Measurements from ENCODE around the gene VIM.
"Not testable (repeated sequence)": the region's sequence is repeated elsewhere in the genome, so short reads cannot be mapped to it uniquely, and the experiment has no call there.

The VIM gene

DNA sequence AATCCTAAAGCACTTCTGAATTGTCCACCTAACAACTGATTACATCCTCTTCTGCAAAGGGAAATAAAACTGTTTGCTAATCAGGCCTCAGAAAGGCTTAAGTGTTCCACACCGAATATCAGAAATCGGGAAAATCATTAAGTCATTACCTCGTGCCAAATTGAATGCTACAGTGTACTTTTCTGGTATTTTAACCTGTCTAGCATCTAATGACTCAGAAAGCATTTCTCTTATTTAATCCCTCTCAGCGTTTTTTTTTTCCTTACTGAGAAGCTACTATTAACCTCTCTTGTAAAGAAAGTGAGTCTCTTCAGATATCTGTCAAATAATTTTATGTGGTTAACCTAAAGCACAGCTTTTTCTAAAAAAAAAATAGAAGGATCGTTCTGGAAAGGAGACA lies 28.6 kb downstream of the VIM start:
- no peak for DNase-seq (ENCODE audit: low read depth in 2 of 2)

DNA sequence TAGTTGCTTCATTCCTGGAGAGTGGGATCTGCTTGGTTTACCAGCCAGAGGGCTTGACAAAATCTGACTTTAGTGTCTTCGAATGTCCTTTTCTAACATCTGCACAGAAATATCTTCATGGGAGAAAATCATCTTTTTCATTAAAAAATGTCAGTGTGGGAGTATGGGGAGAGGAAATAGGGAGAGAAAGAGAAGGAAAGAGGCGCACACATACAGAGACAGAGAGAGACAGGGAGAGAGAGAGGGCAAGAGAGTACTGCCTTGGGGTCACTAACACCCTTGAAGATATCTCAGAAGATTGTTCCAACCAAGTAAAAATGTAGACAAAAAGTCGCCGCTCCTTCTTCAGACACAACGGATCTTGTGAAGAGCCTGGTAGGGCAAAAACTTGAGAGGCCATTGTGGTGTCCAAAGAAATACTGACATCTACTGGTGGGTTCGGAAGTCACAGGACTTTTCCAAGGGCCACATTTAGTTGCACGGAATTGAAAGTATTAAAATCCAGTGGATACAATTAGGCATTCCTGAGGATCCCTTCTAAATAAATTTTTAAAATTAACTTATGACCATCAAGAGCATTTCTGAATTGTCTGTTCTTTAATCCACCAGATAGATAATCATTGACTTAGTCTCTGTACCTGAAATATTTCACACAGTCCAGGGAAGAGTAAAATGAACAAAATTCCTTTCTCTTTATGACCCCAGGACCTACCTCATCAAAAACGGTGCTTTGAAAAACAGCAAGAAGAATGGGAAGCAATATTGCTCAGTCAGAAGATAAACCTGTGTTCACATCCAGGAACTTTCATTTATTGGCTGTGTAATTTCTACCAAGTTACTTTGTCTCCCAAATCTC lies 29.7 kb downstream of the VIM start:
- peak; percentile 5 to 19 for DNase-seq (ENCODE audit: low read depth in 2 of 2)

DNA sequence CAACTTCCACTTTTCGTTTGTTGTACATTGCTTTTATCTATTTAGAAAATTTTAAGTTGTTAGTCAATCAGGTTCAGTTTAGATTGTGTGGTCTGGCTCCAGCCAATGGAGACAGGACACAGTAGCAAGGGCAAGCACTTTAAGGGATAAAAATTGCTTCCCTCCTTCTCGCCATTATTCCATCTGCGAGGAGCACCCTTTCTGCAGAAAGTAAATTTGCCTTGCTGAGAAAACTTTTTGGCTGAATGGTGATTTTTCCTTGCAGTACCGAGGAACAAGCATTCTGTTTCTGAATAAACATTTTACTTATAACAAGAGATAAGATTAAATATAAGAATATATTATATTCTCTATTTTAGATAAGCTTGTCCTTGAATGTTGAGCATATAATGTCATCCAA lies 34.5 kb downstream of the VIM start:
- DNase-seq (ENCODE audit: low read depth in 2 of 2): no peak

DNA sequence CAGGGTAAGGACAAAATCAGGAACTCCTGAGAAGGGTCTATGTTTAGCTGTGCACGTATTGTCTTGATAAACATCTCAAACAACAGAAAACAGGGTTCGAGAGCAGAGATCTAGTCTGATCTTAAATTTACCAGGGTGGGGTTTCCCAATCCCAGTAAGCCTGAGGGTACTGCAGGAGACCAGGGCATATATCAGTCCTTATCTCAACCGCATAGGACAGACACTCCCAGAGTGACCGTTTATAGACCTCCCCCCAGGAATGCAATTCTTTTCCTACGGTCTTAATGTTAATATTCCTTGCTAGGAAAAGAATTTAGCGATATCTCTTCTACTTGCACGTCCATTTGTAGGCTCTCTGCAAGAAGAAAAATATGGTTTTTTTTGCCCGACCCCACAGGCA lies 35.5 kb downstream of the VIM start:
- DNase-seq (ENCODE audit: low read depth in 2 of 2): no peak

DNA sequence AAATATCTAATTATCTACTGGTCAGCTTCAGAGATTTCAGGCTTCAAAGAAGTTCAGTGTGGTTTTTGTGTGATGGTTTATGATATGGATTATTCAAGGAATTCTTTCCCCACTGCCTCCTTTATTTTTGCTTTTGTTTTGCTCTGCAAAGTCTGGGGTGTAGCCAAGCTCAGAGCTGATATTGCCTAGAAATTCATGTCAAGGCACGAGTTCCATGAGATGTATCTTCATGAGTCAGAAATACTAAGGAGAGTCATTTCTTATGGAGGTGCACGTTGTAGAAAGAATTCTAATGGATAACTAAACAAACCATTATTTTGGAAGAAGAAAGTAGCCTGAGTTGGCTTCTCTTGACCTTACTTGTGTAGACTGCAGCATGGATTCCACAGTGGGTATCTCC lies 37.4 kb downstream of the VIM start:
- DNase-seq (ENCODE audit: low read depth in 2 of 2): no peak

DNA sequence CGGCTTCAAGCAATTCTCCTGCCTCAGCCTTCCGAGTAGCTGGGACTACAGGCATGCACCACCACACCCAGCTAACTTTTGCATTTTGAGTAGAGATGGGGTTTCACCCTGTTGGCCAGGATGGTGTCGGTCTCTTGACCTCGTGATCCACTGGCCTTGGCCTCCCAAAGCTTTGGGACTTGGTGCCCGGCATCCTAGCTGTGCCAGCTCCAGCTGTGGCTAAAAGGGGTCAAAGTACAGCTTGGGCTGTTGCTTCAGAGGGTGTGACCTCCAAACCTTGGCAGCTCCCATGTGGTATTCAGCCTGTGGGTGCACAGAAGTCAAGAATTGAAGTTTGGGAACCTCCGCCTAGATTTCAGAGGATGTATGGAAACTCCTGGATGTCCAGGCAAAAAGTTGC lies 38.5 kb downstream of the VIM start:
- not testable (repeated sequence) for DNase-seq (ENCODE audit: low read depth in 2 of 2)

DNA sequence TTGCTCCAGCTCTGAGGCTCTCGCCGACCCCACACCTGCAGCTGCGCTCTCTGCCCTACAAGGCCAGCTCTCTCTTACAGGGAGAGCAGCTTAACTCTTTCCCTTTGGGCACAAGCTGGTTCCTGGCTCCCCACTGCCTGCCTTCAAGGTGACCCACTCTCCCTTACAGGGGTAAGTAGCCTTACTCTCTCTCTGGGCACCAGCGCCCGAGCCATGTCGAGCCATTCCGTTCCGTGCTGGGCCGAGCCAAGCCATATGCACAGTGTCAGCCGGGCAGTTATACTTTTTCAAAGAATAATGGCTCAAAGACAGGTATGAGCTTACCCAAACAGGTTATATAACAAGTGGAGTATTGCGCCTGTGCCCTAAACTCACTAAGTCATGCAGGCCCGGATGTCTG lies 44.6 kb downstream of the VIM start:
- DNase-seq (ENCODE audit: low read depth in 2 of 2): no peak

DNA sequence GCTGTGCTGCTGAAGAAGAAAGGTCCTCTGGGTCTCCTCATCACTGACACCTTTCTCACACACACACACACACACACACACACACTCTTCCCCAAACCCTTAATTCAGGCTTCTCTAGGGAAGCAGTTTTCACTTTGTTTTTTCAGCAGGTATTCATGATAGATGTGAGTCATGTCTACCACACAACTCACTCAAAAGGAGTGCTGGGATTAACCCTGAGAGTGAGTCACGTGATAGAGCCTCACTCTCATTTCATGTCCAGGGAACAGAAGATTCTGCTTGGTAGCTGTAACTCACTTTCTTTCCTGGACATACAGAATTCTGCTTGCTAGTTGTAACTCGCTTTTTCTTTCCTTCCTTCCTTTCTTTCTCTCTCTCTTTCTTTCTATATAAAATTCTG lies 45.4 kb downstream of the VIM start:
- no peak for DNase-seq (ENCODE audit: low read depth in 2 of 2)

DNA sequence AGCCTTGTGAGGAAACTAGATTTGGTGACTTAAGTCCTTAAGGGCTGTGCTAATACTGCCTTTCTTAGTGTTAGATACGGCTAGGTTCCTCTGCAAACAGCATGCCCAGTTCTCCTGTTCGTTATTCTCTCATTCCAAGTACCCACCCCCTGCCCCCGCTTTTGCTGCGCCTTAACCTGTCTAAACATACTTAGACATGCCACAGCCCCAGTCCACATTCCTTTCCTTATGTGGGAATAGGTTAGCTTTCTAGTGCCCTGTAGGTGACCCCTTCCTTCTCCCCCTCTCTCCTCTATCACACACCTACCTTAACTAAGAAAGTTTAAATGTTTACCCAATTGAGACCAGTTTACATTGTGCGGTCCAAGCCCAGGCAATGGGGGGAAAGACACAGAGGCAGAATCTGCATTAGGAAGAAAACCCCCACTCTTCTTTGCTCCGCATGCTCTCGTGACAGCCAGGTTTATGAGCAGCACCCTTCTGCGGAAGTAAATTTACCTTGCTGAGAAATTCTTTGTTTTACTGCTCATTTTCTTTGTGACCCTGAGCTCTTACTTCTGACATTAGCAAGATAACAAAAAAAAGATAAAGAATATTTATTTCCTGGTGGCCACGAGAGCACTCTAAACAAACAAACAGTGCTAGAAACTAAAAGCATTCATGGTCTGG lies 48.8 kb downstream of the VIM start:
- DNase-seq (ENCODE audit: low read depth in 2 of 2): no peak

DNA sequence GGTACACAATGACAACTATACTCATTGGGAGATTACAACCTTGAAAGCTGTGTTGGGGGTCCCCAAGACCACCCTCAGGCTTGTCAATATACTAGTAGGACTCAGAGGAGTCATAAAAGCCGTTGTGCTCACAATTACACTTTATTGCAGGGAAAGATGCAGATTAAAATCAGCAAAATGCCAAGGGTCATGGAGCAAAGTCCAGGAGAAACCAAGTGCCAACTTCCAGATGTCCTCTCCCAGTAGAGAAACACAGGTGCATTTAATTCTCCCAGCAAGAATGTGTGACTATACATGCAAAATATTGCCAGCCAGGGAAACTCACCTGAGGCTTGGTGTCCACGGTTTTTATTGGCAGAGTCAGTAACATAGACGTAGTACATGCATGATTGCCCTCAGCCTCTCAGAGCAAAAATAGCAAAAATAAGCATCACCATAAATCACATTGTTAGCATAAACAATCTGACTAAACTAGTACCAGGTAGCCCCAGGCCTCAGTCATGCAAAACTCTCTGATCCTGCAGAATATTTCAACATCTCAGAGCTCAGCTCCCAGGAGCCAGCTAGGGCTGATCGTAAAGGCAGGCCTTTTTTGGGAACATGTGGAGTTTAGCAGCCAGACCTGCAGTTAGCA lies 50.7 kb downstream of the VIM start:
- no peak for DNase-seq (ENCODE audit: low read depth in 2 of 2)

DNA sequence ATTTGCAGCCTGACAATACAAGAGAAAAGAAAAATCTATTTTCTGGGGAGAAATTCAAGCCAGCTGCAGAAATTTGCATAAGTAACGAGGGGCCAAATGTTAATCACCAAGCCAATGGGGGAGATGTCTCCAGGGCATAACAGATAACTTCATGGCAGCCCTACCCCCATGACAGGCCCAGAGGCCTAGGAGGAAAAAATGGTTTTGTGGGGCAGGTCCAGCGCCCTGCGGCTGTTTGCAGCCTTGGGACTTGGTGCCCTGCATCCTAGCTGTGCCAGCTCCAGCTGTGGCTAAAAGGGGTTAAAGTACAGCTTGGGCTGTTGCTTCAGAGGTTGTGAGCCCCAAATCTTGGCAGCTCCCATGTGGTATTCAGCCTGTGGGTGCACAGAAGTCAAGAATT lies 54.3 kb downstream of the VIM start:
- no peak for DNase-seq (ENCODE audit: low read depth in 2 of 2)

DNA sequence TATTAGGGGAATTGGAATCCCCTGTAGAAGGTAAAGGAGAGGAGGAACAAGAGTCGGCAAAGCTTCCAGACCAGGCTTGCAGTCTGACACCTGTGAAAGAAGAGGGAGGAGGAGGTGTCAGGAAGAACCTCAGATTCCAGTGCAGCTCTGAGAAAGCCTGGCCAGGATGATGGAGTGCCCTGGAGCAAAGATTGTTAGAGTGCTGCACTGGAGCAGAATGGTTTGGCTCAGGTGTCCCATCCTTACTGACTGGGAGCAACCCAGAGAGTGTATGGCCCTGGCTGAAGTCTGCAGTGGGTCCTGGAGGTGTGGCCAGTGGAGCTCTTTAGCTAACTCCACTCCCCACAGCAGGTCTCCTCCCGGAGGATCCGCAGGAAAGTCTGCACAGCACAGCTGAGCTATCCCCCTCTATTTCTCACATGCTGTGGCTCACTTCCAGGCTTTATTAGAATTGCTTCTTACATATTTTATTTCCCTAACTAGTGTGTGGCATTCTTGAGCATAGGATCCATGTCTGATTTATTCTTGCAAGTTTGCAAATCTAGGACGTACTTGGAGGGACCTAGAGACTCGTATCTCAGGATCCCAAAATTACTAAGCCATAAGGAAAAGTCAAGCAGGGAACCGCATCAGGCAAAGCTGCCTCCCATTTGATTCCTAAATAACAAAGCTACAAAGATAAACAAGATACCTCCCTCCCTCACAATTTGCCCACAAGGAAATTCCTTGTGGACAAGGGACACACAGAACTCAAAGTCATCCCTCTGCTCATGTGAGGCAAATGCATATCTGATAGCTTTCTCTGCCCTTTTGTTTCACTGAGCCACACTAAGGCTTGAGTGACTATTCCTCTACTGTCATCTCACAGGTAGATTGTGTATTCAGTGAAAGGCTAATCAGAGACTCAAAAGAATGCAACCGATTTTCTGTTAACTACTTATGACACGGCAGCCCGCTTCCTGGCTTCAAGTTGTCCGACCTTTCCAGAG lies 58.8 kb downstream of the VIM start:
- no peak for DNase-seq (ENCODE audit: low read depth in 2 of 2)
